ENCODE results near the gene PLA2G4A.

Gene PLA2G4A

GRCh38 chr1:186904361-186904760, 75.6 kb downstream of the PLA2G4A start:
- Histone ChIP-seq H2AFZ (ENCODE audit: low read length) (peak overlapping the region; percentile 63), H3K9me3 (ENCODE audit: insufficient read depth, low read depth, low read length) (no peaks in the 10 kb centered on the region), H3K36me3 (ENCODE audit: insufficient read depth, low read length) (no peaks in the 10 kb centered on the region), H3K79me2 (ENCODE audit: insufficient read depth, low read length) (no peaks in the 10 kb centered on the region), H3K27me3 (ENCODE audit: insufficient read depth, low read length, poor library complexity, severe bottlenecking) (no peaks in the 10 kb centered on the region), H3F3A (ENCODE audit: low read depth) (no peaks in the 10 kb centered on the region), H4K20me1 (ENCODE audit: insufficient read depth, low read length, poor library complexity, severe bottlenecking) (no peaks in the 10 kb centered on the region), H3K9ac (ENCODE audit: low read depth, low read length, poor library complexity, severe bottlenecking) (no peak overlapping the region), H3K4me1 (ENCODE audit: insufficient read depth, low read length, poor library complexity, severe bottlenecking) (no peaks in the 10 kb centered on the region), H3K4me3 (ENCODE audit: low read length, poor library complexity, severe bottlenecking) (no peak overlapping the region), H3K9me2 (replicated peaks; ENCODE audit: low read depth, low read length) (no peaks in the 10 kb centered on the region), H3K4me2 (ENCODE audit: low read depth, low read length, poor library complexity, severe bottlenecking) (no peak overlapping the region)
- TF ChIP-seq CTCF (conservative IDR thresholded peaks at IDR 0.05; ENCODE audit: low read length), result no peak
- no peak for TF ChIP-seq EZH2phosphoT487 (IDR thresholded peaks at IDR 0.05; ENCODE audit: borderline replicate concordance)

GRCh38 chr1:186905561-186905960, 76.8 kb downstream of the PLA2G4A start:
- Histone ChIP-seq H3K4me1 (ENCODE audit: insufficient read depth, low read length, poor library complexity, severe bottlenecking) (no peaks in the 10 kb centered on the region), H4K20me1 (ENCODE audit: insufficient read depth, low read length, poor library complexity, severe bottlenecking) (no peaks in the 10 kb centered on the region), H3K79me2 (ENCODE audit: insufficient read depth, low read length) (no peaks in the 10 kb centered on the region), H3K36me3 (ENCODE audit: insufficient read depth, low read length) (no peaks in the 10 kb centered on the region), H2AFZ (ENCODE audit: low read length) (no peak overlapping the region), H3F3A (ENCODE audit: low read depth) (no peaks in the 10 kb centered on the region), H3K9me2 (replicated peaks; ENCODE audit: low read depth, low read length) (no peaks in the 10 kb centered on the region), H3K27me3 (ENCODE audit: insufficient read depth, low read length, poor library complexity, severe bottlenecking) (no peaks in the 10 kb centered on the region), H3K9me3 (ENCODE audit: insufficient read depth, low read depth, low read length) (no peaks in the 10 kb centered on the region), H3K4me2 (ENCODE audit: low read depth, low read length, poor library complexity, severe bottlenecking) (no peak overlapping the region), H3K9ac (ENCODE audit: low read depth, low read length, poor library complexity, severe bottlenecking) (no peak overlapping the region), H3K4me3 (ENCODE audit: low read length, poor library complexity, severe bottlenecking) (no peak overlapping the region)
- no peak for TF ChIP-seq EZH2phosphoT487 (IDR thresholded peaks at IDR 0.05; ENCODE audit: borderline replicate concordance)
- TF ChIP-seq CTCF (conservative IDR thresholded peaks at IDR 0.05; ENCODE audit: low read length), result no peak

- no peak overlapping the region for H3K9ac ChIP-seq (ENCODE audit: low read depth, low read length, poor library complexity, severe bottlenecking)
- no peaks in the 10 kb centered on the region for H3K9me2 ChIP-seq (replicated peaks; ENCODE audit: low read depth, low read length)
- H4K20me1 ChIP-seq (ENCODE audit: insufficient read depth, low read length, poor library complexity, severe bottlenecking), result no peaks in the 10 kb centered on the region
- no peak overlapping the region for H3K4me2 ChIP-seq (ENCODE audit: low read depth, low read length, poor library complexity, severe bottlenecking)
- TF ChIP-seq EZH2phosphoT487 (IDR thresholded peaks at IDR 0.05; ENCODE audit: borderline replicate concordance), result no peak
- peak; percentile 18; the same call in 1 of the 2 replicates for TF ChIP-seq CTCF (conservative IDR thresholded peaks at IDR 0.05; ENCODE audit: low read length)
- H2AFZ ChIP-seq (ENCODE audit: low read length), result no peak overlapping the region
- no peaks in the 10 kb centered on the region for H3K9me3 ChIP-seq (ENCODE audit: insufficient read depth, low read depth, low read length)
- no peaks in the 10 kb centered on the region for H3K27me3 ChIP-seq (ENCODE audit: insufficient read depth, low read length, poor library complexity, severe bottlenecking)
- no peaks in the 10 kb centered on the region for H3K36me3 ChIP-seq (ENCODE audit: insufficient read depth, low read length)
- H3K4me1 ChIP-seq (ENCODE audit: insufficient read depth, low read length, poor library complexity, severe bottlenecking), result no peaks in the 10 kb centered on the region
- H3F3A ChIP-seq (ENCODE audit: low read depth), result no peaks in the 10 kb centered on the region
- H3K4me3 ChIP-seq (ENCODE audit: low read length, poor library complexity, severe bottlenecking), result no peak overlapping the region
- no peaks in the 10 kb centered on the region for H3K79me2 ChIP-seq (ENCODE audit: insufficient read depth, low read length)
These were observed 86.8 kb downstream of the PLA2G4A start for GRCh38 chr1:186915555-186915954.

Data from Loucy (cell line).